HepG2 (cell line): Measurements from ENCODE around the gene RBM18. TPM values are rescaled to one million over a fixed set of nuclear protein-coding genes. Genes with fewer than 3 reads are reported as not detected.
A peak's percentile ranks its signal among the peaks of the same experiment; 100 is the strongest.

Experiments
- CREBL2 ChIP-seq: sonication (generic); formaldehyde crosslinking; IDR thresholded peaks from 2 replicates; pipeline ENCODE4 v1.8.1; 2023; ENCODE audit warnings: missing genetic modification reagents, mild to moderate bottlenecking, borderline replicate concordance
- ETV6 ChIP-seq: sonication (generic); formaldehyde crosslinking; conservative IDR thresholded peaks from 2 replicates; pipeline ENCODE4 v1.4.0; 2020; ENCODE audit warnings: missing genetic modification reagents
- FOXK1 ChIP-seq: sonication (generic); formaldehyde crosslinking; IDR thresholded peaks from 2 replicates; pipeline ENCODE4 v1.4.0; 2020; ENCODE audit warnings: low read depth, missing genetic modification reagents, borderline replicate concordance
- GMEB2 ChIP-seq: IDR thresholded peaks from 2 replicates; pipeline ENCODE4 v1.6.1; 2016; ENCODE audit warnings: missing biosample characterization, missing genetic modification reagents, low read depth
- HNF1B ChIP-seq: sonication (generic); formaldehyde crosslinking; IDR thresholded peaks from 2 replicates; pipeline ENCODE4 v1.5.1; 2020; ENCODE audit warnings: mild to moderate bottlenecking, moderate library complexity, missing genetic modification reagents
- HNF4A ChIP-seq: sonication (generic); formaldehyde crosslinking; IDR thresholded peaks from 2 replicates; pipeline ENCODE4 v1.4.0; 2020; ENCODE audit warnings: missing genetic modification reagents
- IRX3 ChIP-seq: sonication (generic); formaldehyde crosslinking; IDR thresholded peaks from 2 replicates; pipeline ENCODE4 v1.8.1; 2023; ENCODE audit warnings: mild to moderate bottlenecking, low read depth, missing genetic modification reagents, borderline replicate concordance
- MAF1 ChIP-seq: sonication (generic); formaldehyde crosslinking; IDR thresholded peaks from 2 replicates; pipeline ENCODE4 v1.5.0; 2020; ENCODE audit warnings: missing genetic modification reagents, borderline replicate concordance
- MEIS1 ChIP-seq: sonication (generic); formaldehyde crosslinking; IDR thresholded peaks from 2 replicates; pipeline ENCODE4 v1.9.0; 2021; ENCODE audit warnings: mild to moderate bottlenecking, missing genetic modification reagents, moderate library complexity, borderline replicate concordance
- SNAI1 ChIP-seq: sonication (generic); formaldehyde crosslinking; IDR thresholded peaks from 2 replicates; pipeline ENCODE4 v1.5.0; 2020; ENCODE audit warnings: mild to moderate bottlenecking, missing genetic modification reagents, borderline replicate concordance
- SP2 ChIP-seq: sonication (generic); formaldehyde crosslinking; IDR thresholded peaks from 2 replicates; pipeline ENCODE4 v1.5.1; 2020; ENCODE audit warnings: mild to moderate bottlenecking, missing genetic modification reagents
- STAG1 ChIP-seq: sonication (generic); formaldehyde crosslinking; IDR thresholded peaks from 2 replicates; pipeline ENCODE4 v1.4.0; 2020; ENCODE audit warnings: missing genetic modification reagents
- THAP8 ChIP-seq: sonication (generic); formaldehyde crosslinking; IDR thresholded peaks from 2 replicates; pipeline ENCODE4 v1.5.1; 2020; ENCODE audit warnings: missing genetic modification reagents, mild to moderate bottlenecking, borderline replicate concordance
- TOE1 ChIP-seq: sonication (generic); formaldehyde crosslinking; IDR thresholded peaks from 2 replicates; pipeline ENCODE4 v1.4.0; 2020; ENCODE audit warnings: mild to moderate bottlenecking, missing genetic modification reagents
- YEATS2 ChIP-seq: sonication (generic); formaldehyde crosslinking; IDR thresholded peaks from 2 replicates; pipeline ENCODE4 v1.4.0; 2020; ENCODE audit warnings: missing genetic modification reagents, borderline replicate concordance
- ZNF512 ChIP-seq: sonication (generic); formaldehyde crosslinking; IDR thresholded peaks from 2 replicates; pipeline ENCODE4 v1.4.0; 2020; ENCODE audit warnings: mild to moderate bottlenecking, missing genetic modification reagents
- ZNF543 ChIP-seq: sonication (generic); formaldehyde crosslinking; IDR thresholded peaks from 2 replicates; pipeline ENCODE4 v1.4.0; 2020; ENCODE audit warnings: mild to moderate bottlenecking, missing genetic modification reagents
- ZNF546 ChIP-seq: sonication (generic); formaldehyde crosslinking; conservative IDR thresholded peaks from 2 replicates; pipeline ENCODE4 v1.8.1; 2023; ENCODE audit warnings: mild to moderate bottlenecking, missing genetic modification reagents
- ZNF598 ChIP-seq: sonication (generic); formaldehyde crosslinking; IDR thresholded peaks from 2 replicates; pipeline ENCODE4 v1.5.1; 2020; ENCODE audit warnings: mild to moderate bottlenecking, missing genetic modification reagents, borderline replicate concordance
- ZNF660 ChIP-seq: sonication (generic); formaldehyde crosslinking; IDR thresholded peaks from 2 replicates; pipeline ENCODE4 v1.5.1; 2020; ENCODE audit warnings: mild to moderate bottlenecking, low read depth, missing genetic modification reagents, borderline replicate concordance
- ZNF746 ChIP-seq: sonication (generic); formaldehyde crosslinking; IDR thresholded peaks from 2 replicates; pipeline ENCODE4 v1.8.0; 2022; ENCODE audit warnings: mild to moderate bottlenecking, missing genetic modification reagents
- ZNF768 ChIP-seq: sonication (generic); formaldehyde crosslinking; IDR thresholded peaks from 2 replicates; pipeline ENCODE4 v1.4.0; 2020; ENCODE audit warnings: missing genetic modification reagents
- ZNF781 ChIP-seq: sonication (generic); formaldehyde crosslinking; IDR thresholded peaks from 2 replicates; pipeline ENCODE4 v1.5.1; 2020; ENCODE audit warnings: borderline replicate concordance, mild to moderate bottlenecking, missing genetic modification reagents; ENCODE audit errors: not compliant biosample characterization
- polyA plus RNA-seq, 8 experiments: library from polyadenylated mRNA; depleted of rRNA in 3 of 8; stranded (reverse) in 7 of 8; unstranded in 1 of 8; fragments of >200 nt; fragmentation: Illumina TruSeq in 4 of 8; extraction: Trizol in 4 of 8; gene quantifications; 2 replicates each; pipeline versions ENCODE4 v1.2.1 to v1.2.3, GENCODE V29; 2011 to 2016; ENCODE audit warnings: low read depth in 4 of 8, missing spikeins in 1 of 8, mixed read lengths in 1 of 8; ENCODE audit not compliant: insufficient read depth in 1 of 8
- total RNA-seq, 5 experiments: library from RNA; depleted of rRNA; stranded (reverse); fragments of >200 nt; fragmentation: Illumina TruSeq; extraction: Trizol; gene quantifications; 2 replicates each; pipeline ENCODE4 v1.2.3, GENCODE V29; 2016; ENCODE audit warnings: low read depth in 1 of 5

The RBM18 gene
- total and polyA plus RNA-seq, 2 of the 13 experiments (the other 11 are each of a cell fraction or from before 2014, with no cell fraction given), result 12.6 to 16.6 TPM

- TF ChIP-seq GMEB2 (peak; percentile 94), ZNF746 (peak; percentile 51; the same call in 1 of the 2 replicates), STAG1 (CRISPR knock-in tag) (no peak; the same call in 1 of the 2 replicates), ZNF660 (CRISPR knock-in tag) (no peak), TOE1 (peak; percentile 86; the same call in 1 of the 2 replicates), MEIS1 (peak; percentile 98), ZNF546 (CRISPR knock-in tag) (peak; percentile 96), HNF1B (CRISPR knock-in tag) (peak; percentile 63; the same call in 1 of the 2 replicates), ZNF598 (CRISPR knock-in tag) (peak; percentile 96), ZNF543 (CRISPR knock-in tag) (peak; percentile 98), ZNF781 (peak; percentile 95), IRX3 (CRISPR knock-in tag) (peak; percentile 98), SNAI1 (CRISPR knock-in tag) (peak; percentile 98), ETV6 (peak; percentile 86), MAF1 (peak; percentile 89; the same call in 1 of the 2 replicates), FOXK1 (CRISPR knock-in tag) (peak; percentile 87), ZNF768 (CRISPR knock-in tag) (peak; percentile 79; the same call in 1 of the 2 replicates), CREBL2 (CRISPR knock-in tag) (peak; percentile 98), THAP8 (no peak; the same call in 1 of the 2 replicates), SP2 (peak; percentile 63), HNF4A (CRISPR knock-in tag) (no peak), ZNF512 (CRISPR knock-in tag) (no peak), YEATS2 (CRISPR knock-in tag) (peak; percentile 96)
Measured at GRCh38 chr9:122264360-122265148, at the start of gene RBM18, which contains the start of gene MRRF (continued).
